Adrenal gland (tissue), 12 donors: Measurements from ENCODE around the gene SGO2. TPM values are rescaled to one million over a fixed set of nuclear protein-coding genes. Genes with fewer than 3 reads are reported as not detected.
"Not testable (repeated sequence)": the region's sequence is repeated elsewhere in the genome, so short reads cannot be mapped to it uniquely, and the experiment has no call there.

Source experiments
- DNase-seq, 7 donors: peaks; one replicate each; pipeline ENCODE4 v3.0.0-alpha.2; 2019 to 2020
- H3K27ac ChIP-seq, 5 donors: fragments of 200-600 bp; sonication (generic) in 4 of 5; 1 replicate in 3 of 5; 2 replicates in 2 of 5; pipeline versions ENCODE4 v1.5.1 to v1.8.0; 2016 to 2020; ENCODE audit warnings: mild to moderate bottlenecking in 1 of 5
- H3K27me3 ChIP-seq: fragments of 200-600 bp; 2 replicates; pipeline ENCODE4 v1.8.0; 2021
- H3K36me3 ChIP-seq, 2 donors: fragments of 200-600 bp; replicated peaks in 1 of 2; 1 replicate in 1 of 2; 2 replicates in 1 of 2; pipeline versions ENCODE4 v1.5.1 to v1.8.0; 2018 to 2022
- H3K4me1 ChIP-seq, 2 donors: fragments of 200-600 bp; replicated peaks in 1 of 2; 1 replicate in 1 of 2; 2 replicates in 1 of 2; pipeline versions ENCODE4 v1.5.1 to v1.8.0; 2018 to 2021
- H3K4me3 ChIP-seq, 4 donors: fragments of 200-600 bp; sonication (generic) in 3 of 4; one replicate each; pipeline ENCODE4 v1.5.1; 2016 to 2018
- H3K9me3 ChIP-seq, 3 donors: fragments of 200-600 bp; sonication (generic) in 1 of 3; replicated peaks in 1 of 3; 1 replicate in 2 of 3; 2 replicates in 1 of 3; pipeline versions ENCODE4 v1.5.1 to v1.8.0; 2016 to 2021
- POLR2A ChIP-seq, 2 donors: fragments of 450-650 bp; IDR thresholded peaks; one replicate each; pipeline ENCODE4 v1.6.1; 2017; ENCODE audit warnings: antibody characterized with exemption in 2 of 2, mild to moderate bottlenecking in 2 of 2, moderate library complexity in 1 of 2
- WGBS, 4 donors: extraction: QIAGEN DNeasy Blood & Tissue Kit in 2 of 4; methylation state at CpG; one replicate each; pipeline versions ENCODE4 v1.1.5 to v1.1.7; 2013 to 2017; 5-methylcytosine and 5-hydroxymethylcytosine counted together
- intact Hi-C, 2 donors: fragments of 100-400 bp; cut with DNase I; formaldehyde crosslinking; loops; one replicate each; pipeline versions ENCODE4 v1.14.1 to v1.15.0; 2022 to 2023
- polyA plus RNA-seq, 3 donors: library from polyadenylated mRNA; stranded (reverse); fragments of 200-250 nt in 2 of 3; fragments of 350-450 nt in 1 of 3; fragmentation: Illumina TruSeq in 1 of 3; extraction: RNeasy Lipid Tissue Mini Kit (QIAGEN cat#74804) in 1 of 3; gene quantifications; one replicate each; pipeline ENCODE4 v1.2.3, GENCODE V29; 2013 to 2014
- total RNA-seq, 9 donors: library from RNA; depleted of rRNA in 4 of 9; stranded (reverse); fragments of >200 nt in 4 of 9; fragments of 120-200 nt in 1 of 9; fragmentation: NEBNext Ultra II Directional in 1 of 9; extraction: Animal tissue kit (Norgen Biotek cat#: 25700) in 1 of 9; gene quantifications; one replicate each; pipeline versions ENCODE4 v1.1.0 to v1.2.4, GENCODE V29; 2013 to 2023
- TF ChIP-seq, protein P1 (sequence below), 6 experiments: fragments of 450-650 bp in 4 of 6; fragments of 200-600 bp in 2 of 6; sonication (generic) in 1 of 6; IDR thresholded peaks; 1 replicate in 5 of 6; 2 replicates in 1 of 6; pipeline versions ENCODE4 v1.5.1 to v1.8.0; 2016 to 2021; ENCODE audit warnings: antibody characterized with exemption in 6 of 6, mild to moderate bottlenecking in 2 of 6, moderate library complexity in 1 of 6
- donor health status: healthy with polysubstance abuse.
- donor health status: Bipolar disorder and iron deficiency.
- donor health status: DM: yes; HTN: yes; CAD: no.
- donor health status: DM: no; HTN: no; CAD: no.
- donor health status: DM: no; HTN: no; CAD: no.
- donor health status: DM: yes; HTN: yes; CAD: no.

Gene SGO2
- total and polyA plus RNA-seq, 12 donors = 0.27 to 7.1 (median 1.7) TPM

DNA sequence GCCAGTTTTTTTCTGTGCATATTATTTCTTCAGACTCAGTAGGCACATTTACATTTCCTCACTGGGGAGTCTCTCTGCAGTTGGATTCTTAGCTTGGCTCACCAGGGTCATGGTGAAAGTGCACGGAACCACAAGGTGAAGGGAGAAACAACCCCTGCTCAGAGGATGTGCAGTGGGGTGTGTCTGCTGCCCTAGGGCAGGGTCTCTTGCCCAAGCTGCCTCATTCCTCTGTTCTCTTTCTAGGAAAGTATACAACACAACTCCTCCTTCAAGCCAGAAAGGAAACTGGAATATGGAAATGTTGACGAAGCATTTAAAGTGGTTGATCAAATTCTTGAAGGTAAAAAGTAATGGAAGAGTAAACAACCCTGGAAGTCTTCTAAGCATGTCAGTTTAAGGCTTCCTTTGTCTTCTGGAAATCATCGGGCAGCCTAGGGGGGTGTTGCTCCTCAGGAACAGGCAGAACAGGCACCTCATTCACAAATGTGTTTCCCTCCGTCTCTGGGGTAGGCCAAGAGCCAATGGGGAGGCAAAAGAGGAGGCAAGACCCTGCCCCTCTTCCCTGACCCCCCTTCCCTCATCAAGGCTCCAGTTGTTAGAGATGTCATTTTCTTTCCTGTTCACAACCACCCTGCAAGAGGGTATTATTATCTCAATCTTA is 101.2 kb downstream of the SGO2 start:
- intact Hi-C loops = no loop called here
- Histone ChIP-seq H3K36me3 (peaks cover 0 to 51% of the 10 kb centered on the region in 2 donors), H3K27ac (peak overlapping the region in 3 of 5 donors; percentile 5 to 13 (median 11)), H3K9me3 (no peaks in the 10 kb centered on the region), H3K27me3 (no peaks in the 10 kb centered on the region), H3K4me3 (no peak overlapping the region), H3K4me1 (peaks cover 4 to 24% of the 10 kb centered on the region in 2 donors)
- no peak for TF ChIP-seq POLR2A (IDR thresholded peaks at IDR 0.05)
- TF ChIP-seq, protein P1, sequence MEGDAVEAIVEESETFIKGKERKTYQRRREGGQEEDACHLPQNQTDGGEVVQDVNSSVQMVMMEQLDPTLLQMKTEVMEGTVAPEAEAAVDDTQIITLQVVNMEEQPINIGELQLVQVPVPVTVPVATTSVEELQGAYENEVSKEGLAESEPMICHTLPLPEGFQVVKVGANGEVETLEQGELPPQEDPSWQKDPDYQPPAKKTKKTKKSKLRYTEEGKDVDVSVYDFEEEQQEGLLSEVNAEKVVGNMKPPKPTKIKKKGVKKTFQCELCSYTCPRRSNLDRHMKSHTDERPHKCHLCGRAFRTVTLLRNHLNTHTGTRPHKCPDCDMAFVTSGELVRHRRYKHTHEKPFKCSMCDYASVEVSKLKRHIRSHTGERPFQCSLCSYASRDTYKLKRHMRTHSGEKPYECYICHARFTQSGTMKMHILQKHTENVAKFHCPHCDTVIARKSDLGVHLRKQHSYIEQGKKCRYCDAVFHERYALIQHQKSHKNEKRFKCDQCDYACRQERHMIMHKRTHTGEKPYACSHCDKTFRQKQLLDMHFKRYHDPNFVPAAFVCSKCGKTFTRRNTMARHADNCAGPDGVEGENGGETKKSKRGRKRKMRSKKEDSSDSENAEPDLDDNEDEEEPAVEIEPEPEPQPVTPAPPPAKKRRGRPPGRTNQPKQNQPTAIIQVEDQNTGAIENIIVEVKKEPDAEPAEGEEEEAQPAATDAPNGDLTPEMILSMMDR (IDR thresholded peaks at IDR 0.05) = no peak
- WGBS, 4 donors = 84 to 90% (median 86%) methylated on average over 4 of the region's 4 CpGs
- DNase-seq = no peak

DNA sequence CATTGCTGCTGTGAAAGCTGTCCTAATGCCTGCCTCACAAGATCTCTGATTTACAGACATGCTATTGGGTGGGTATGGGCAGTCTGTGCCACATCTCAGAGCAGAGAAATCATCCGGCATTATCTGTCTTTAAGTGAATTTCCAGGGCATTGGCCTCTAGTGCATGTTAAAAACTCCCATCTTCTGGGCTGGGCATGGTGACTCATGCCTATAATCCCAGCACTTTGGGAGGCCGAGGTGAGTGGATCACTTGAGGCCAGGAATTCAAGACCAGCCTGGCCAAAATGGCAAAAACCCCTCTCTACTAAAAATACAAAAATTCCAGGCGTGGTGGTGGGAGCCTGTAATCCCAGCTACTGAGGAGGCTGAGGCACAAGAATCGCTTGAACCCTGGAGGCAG is 102.5 kb downstream of the SGO2 start:
- peak overlapping the region in 1 of 5 donors; percentile 10 for H3K27ac ChIP-seq
- H3K9me3 ChIP-seq, intact Hi-C loops, H3K27me3 ChIP-seq, H3K4me3 ChIP-seq: not testable (repeated sequence)
- H3K4me1 ChIP-seq = peaks cover 4 to 24% of the 10 kb centered on the region in 2 donors
- peak in 3 of 7 donors; percentile 27 to 58 (median 49) for DNase-seq
- 61 to 83% (median 77%) methylated on average over 3 to 4 of the region's 4 CpGs for WGBS, 4 donors
- peaks cover 0 to 45% of the 10 kb centered on the region in 2 donors for H3K36me3 ChIP-seq

- TF ChIP-seq, protein P1 (IDR thresholded peaks at IDR 0.05) = no peak
- TF ChIP-seq POLR2A (IDR thresholded peaks at IDR 0.05) = no peak
- 88 to 96% (median 94%) methylated on average over 1 of the region's 1 CpG for WGBS, 4 donors
- peaks cover 4 to 16% of the 10 kb centered on the region in 2 donors for H3K4me1 ChIP-seq
- H3K27me3 ChIP-seq = no peaks in the 10 kb centered on the region
- DNase-seq = no peak
- H3K9me3 ChIP-seq = peaks cover 0 to 4% (median 0%) of the 10 kb centered on the region in 3 donors
- H3K36me3 ChIP-seq = peaks cover 0 to 41% of the 10 kb centered on the region in 2 donors
- H3K27ac ChIP-seq = no peak overlapping the region
- intact Hi-C loops = no loop called here
- no peak overlapping the region for H3K4me3 ChIP-seq
These were observed 105.3 kb downstream of the SGO2 start for GRCh38 chr2:200631287-200631686.

Other genes with a start within 250 kb of the SGO2 start
- gene SPATS2L, start 219.5 kb upstream of the SGO2 start, total RNA-seq = 10 to 100 TPM; 30.6 to 66.1 (median 48.7) TPM
- 10 to 100 TPM; 16.7 to 68.8 (median 20.8) TPM for gene SPATS2L, start 219.5 kb upstream of the SGO2 start, polyA plus RNA-seq
- gene KCTD18, start 16.1 kb upstream of the SGO2 start, total RNA-seq = 10 to 100 TPM; 15.2 to 83.2 (median 20.3) TPM
- gene KCTD18, start 16.1 kb upstream of the SGO2 start, polyA plus RNA-seq = 10 to 100 TPM in 1 of 3 donors, 1 to 10 TPM in 2; 5.9 to 16.0 (median 7.8) TPM
- 1,000 to 10,000 TPM in 2 of 9 donors, 100 to 1,000 TPM in 7; 121 to 1,121 (median 877) TPM for gene AOX1, start 59.8 kb downstream of the SGO2 start, total RNA-seq
- 100 to 1,000 TPM; 101 to 406 (median 127) TPM for gene AOX1, start 59.8 kb downstream of the SGO2 start, polyA plus RNA-seq